GM19467 (cell line): ENCODE data around the gene PXK.

Source experiments
- ATAC-seq: cut with Tn5 transposase; IDR thresholded peaks from one replicate; pipeline ENCODE4 v1.9.1; 2021; ENCODE audit warnings: mild to moderate bottlenecking, moderate library complexity; ENCODE audit not compliant: unreplicated experiment

The PXK gene

GRCh38 chr3:58379351-58380073 is 46.8 kb downstream of the PXK start:
- no peak for ATAC-seq

GRCh38 chr3:58383476-58383875 is 50.8 kb downstream of the PXK start:
- ATAC-seq = no peak

- ATAC-seq = no peak
Measured at GRCh38 chr3:58383904-58384303, 51.2 kb downstream of the PXK start.

GRCh38 chr3:58384381-58385090 is 51.8 kb downstream of the PXK start:
- ATAC-seq = no peak

- ATAC-seq = no peak
Measured at GRCh38 chr3:58386626-58387365, 54.1 kb downstream of the PXK start.

GRCh38 chr3:58387650-58388546 is 55.2 kb downstream of the PXK start:
- no peak for ATAC-seq

- no peak for ATAC-seq
Measured at GRCh38 chr3:58388550-58389091, 55.9 kb downstream of the PXK start.

- ATAC-seq = no peak
Measured at GRCh38 chr3:58391156-58391865, 58.6 kb downstream of the PXK start.

- ATAC-seq = no peak
Measured at GRCh38 chr3:58392181-58392580, 59.5 kb downstream of the PXK start.

- no peak for ATAC-seq
Measured at GRCh38 chr3:58394339-58394738, 61.6 kb downstream of the PXK start.

GRCh38 chr3:58398669-58399333 is 66.1 kb downstream of the PXK start:
- no peak for ATAC-seq

GRCh38 chr3:58403513-58404109 is 70.9 kb downstream of the PXK start:
- ATAC-seq = no peak

GRCh38 chr3:58404396-58404795 is 71.7 kb downstream of the PXK start:
- no peak for ATAC-seq

GRCh38 chr3:58408906-58409305 is 76.2 kb downstream of the PXK start:
- no peak for ATAC-seq

GRCh38 chr3:58409663-58410062 is 77.0 kb downstream of the PXK start:
- ATAC-seq = no peak

GRCh38 chr3:58411036-58411435 is 78.3 kb downstream of the PXK start:
- no peak for ATAC-seq

- no peak for ATAC-seq
Measured at GRCh38 chr3:58411851-58412830, 79.4 kb downstream of the PXK start.
